Adrenal gland (tissue), 12 donors: ENCODE measurements around the gene MED17. TPM values are rescaled to one million over a fixed set of nuclear protein-coding genes. Genes with fewer than 3 reads are reported as not detected.
A peak's percentile ranks its signal among the peaks of the same experiment; 100 is the strongest.

Experiments
- DNase-seq, 7 donors: peaks; one replicate each; pipeline ENCODE4 v3.0.0-alpha.2; 2019 to 2020
- H3K27ac ChIP-seq, 5 donors: fragments of 200-600 bp; sonication (generic) in 4 of 5; 1 replicate in 3 of 5; 2 replicates in 2 of 5; pipeline versions ENCODE4 v1.5.1 to v1.8.0; 2016 to 2020; ENCODE audit warnings: mild to moderate bottlenecking in 1 of 5
- H3K27me3 ChIP-seq: fragments of 200-600 bp; 2 replicates; pipeline ENCODE4 v1.8.0; 2021
- H3K36me3 ChIP-seq, 2 donors: fragments of 200-600 bp; replicated peaks in 1 of 2; 1 replicate in 1 of 2; 2 replicates in 1 of 2; pipeline versions ENCODE4 v1.5.1 to v1.8.0; 2018 to 2022
- H3K4me1 ChIP-seq, 2 donors: fragments of 200-600 bp; replicated peaks in 1 of 2; 1 replicate in 1 of 2; 2 replicates in 1 of 2; pipeline versions ENCODE4 v1.5.1 to v1.8.0; 2018 to 2021
- H3K4me3 ChIP-seq, 4 donors: fragments of 200-600 bp; sonication (generic) in 3 of 4; one replicate each; pipeline ENCODE4 v1.5.1; 2016 to 2018
- H3K9me3 ChIP-seq, 3 donors: fragments of 200-600 bp; sonication (generic) in 1 of 3; replicated peaks in 1 of 3; 1 replicate in 2 of 3; 2 replicates in 1 of 3; pipeline versions ENCODE4 v1.5.1 to v1.8.0; 2016 to 2021
- CTCF ChIP-seq, 6 experiments: fragments of 450-650 bp in 4 of 6; fragments of 200-600 bp in 2 of 6; sonication (generic) in 1 of 6; IDR thresholded peaks; 1 replicate in 5 of 6; 2 replicates in 1 of 6; pipeline versions ENCODE4 v1.5.1 to v1.8.0; 2016 to 2021; ENCODE audit warnings: antibody characterized with exemption in 6 of 6, mild to moderate bottlenecking in 2 of 6, moderate library complexity in 1 of 6
- POLR2A ChIP-seq, 2 donors: fragments of 450-650 bp; IDR thresholded peaks; one replicate each; pipeline ENCODE4 v1.6.1; 2017; ENCODE audit warnings: antibody characterized with exemption in 2 of 2, mild to moderate bottlenecking in 2 of 2, moderate library complexity in 1 of 2
- WGBS, 4 donors: extraction: QIAGEN DNeasy Blood & Tissue Kit in 2 of 4; methylation state at CpG; one replicate each; pipeline versions ENCODE4 v1.1.5 to v1.1.7; 2013 to 2017; 5-methylcytosine and 5-hydroxymethylcytosine counted together
- intact Hi-C, 2 donors: fragments of 100-400 bp; cut with DNase I; formaldehyde crosslinking; loops; one replicate each; pipeline versions ENCODE4 v1.14.1 to v1.15.0; 2022 to 2023
- polyA plus RNA-seq, 3 donors: library from polyadenylated mRNA; stranded (reverse); fragments of 200-250 nt in 2 of 3; fragments of 350-450 nt in 1 of 3; fragmentation: Illumina TruSeq in 1 of 3; extraction: RNeasy Lipid Tissue Mini Kit (QIAGEN cat#74804) in 1 of 3; gene quantifications; one replicate each; pipeline ENCODE4 v1.2.3, GENCODE V29; 2013 to 2014
- total RNA-seq, 9 donors: library from RNA; depleted of rRNA in 4 of 9; stranded (reverse); fragments of >200 nt in 4 of 9; fragments of 120-200 nt in 1 of 9; fragmentation: NEBNext Ultra II Directional in 1 of 9; extraction: Animal tissue kit (Norgen Biotek cat#: 25700) in 1 of 9; gene quantifications; one replicate each; pipeline versions ENCODE4 v1.1.0 to v1.2.4, GENCODE V29; 2013 to 2023
- donor health status: healthy with polysubstance abuse.
- donor health status: Bipolar disorder and iron deficiency.
- donor health status: DM: yes; HTN: yes; CAD: no.
- donor health status: DM: no; HTN: no; CAD: no.
- donor health status: DM: no; HTN: no; CAD: no.
- donor health status: DM: yes; HTN: yes; CAD: no.

Gene MED17
- total and polyA plus RNA-seq, 12 donors: 8.4 to 32.0 (median 21.1) TPM

GRCh38 chr11:93736129-93736528 lies 48.0 kb upstream of the MED17 start:
- Histone ChIP-seq H3K4me1 (peaks cover 9 to 49% of the 10 kb centered on the region in 2 donors), H3K27me3 (no peaks in the 10 kb centered on the region), H3K27ac (no peak overlapping the region), H3K36me3 (peaks cover 0 to 76% of the 10 kb centered on the region in 2 donors), H3K4me3 (no peak overlapping the region), H3K9me3 (no peaks in the 10 kb centered on the region)
- TF ChIP-seq CTCF (IDR thresholded peaks at IDR 0.05): no peak
- no peak for TF ChIP-seq POLR2A (IDR thresholded peaks at IDR 0.05)
- no peak for DNase-seq
- intact Hi-C loops: loop anchor here in 1 of 2 donors (10.0 kb wide), 1 partner anchor 51 kb away; no protein-coding TSS in a partner anchor

GRCh38 chr11:93737904-93738612 lies 46.0 kb upstream of the MED17 start:
- H3K4me1 ChIP-seq: peaks cover 9 to 58% of the 10 kb centered on the region in 2 donors
- H3K36me3 ChIP-seq: peaks cover 0 to 57% of the 10 kb centered on the region in 2 donors
- WGBS, 4 donors: 40 to 47% (median 42%) methylated on average over 6 of the region's 6 CpGs
- no peak for DNase-seq
- no peak overlapping the region for H3K27ac ChIP-seq
- intact Hi-C loops: loop anchor here in 1 of 2 donors (10.0 kb wide), 1 partner anchor 53 kb away; no protein-coding TSS in a partner anchor
- no peaks in the 10 kb centered on the region for H3K9me3 ChIP-seq
- TF ChIP-seq CTCF (IDR thresholded peaks at IDR 0.05): no peak
- no peak for TF ChIP-seq POLR2A (IDR thresholded peaks at IDR 0.05)
- no peak overlapping the region for H3K4me3 ChIP-seq
- H3K27me3 ChIP-seq: no peaks in the 10 kb centered on the region

- no peak overlapping the region for H3K27ac ChIP-seq
These were observed 45.4 kb upstream of the MED17 start for GRCh38 chr11:93738647-93739081.

More at GRCh38 chr11:93738647-93739081, 45.4 kb upstream of the MED17 start:
- Histone ChIP-seq H3K27me3 (no peaks in the 10 kb centered on the region), H3K4me1 (peaks cover 9 to 58% of the 10 kb centered on the region in 2 donors), H3K4me3 (peak overlapping the region in 1 of 4 donors; percentile 69), H3K36me3 (peaks cover 0 to 56% of the 10 kb centered on the region in 2 donors), H3K9me3 (no peaks in the 10 kb centered on the region)
- DNase-seq: no peak
- intact Hi-C loops: loop anchor here in 1 of 2 donors (10.0 kb wide), 1 partner anchor 54 kb away; no protein-coding TSS in a partner anchor
- WGBS, 4 donors: 69 to 73% (median 72%) methylated on average over 6 of the region's 6 CpGs
- no peak for TF ChIP-seq CTCF (IDR thresholded peaks at IDR 0.05)
- TF ChIP-seq POLR2A (IDR thresholded peaks at IDR 0.05): no peak
